ENCODE data around the gene ACY1.

Gene ACY1

DNA sequence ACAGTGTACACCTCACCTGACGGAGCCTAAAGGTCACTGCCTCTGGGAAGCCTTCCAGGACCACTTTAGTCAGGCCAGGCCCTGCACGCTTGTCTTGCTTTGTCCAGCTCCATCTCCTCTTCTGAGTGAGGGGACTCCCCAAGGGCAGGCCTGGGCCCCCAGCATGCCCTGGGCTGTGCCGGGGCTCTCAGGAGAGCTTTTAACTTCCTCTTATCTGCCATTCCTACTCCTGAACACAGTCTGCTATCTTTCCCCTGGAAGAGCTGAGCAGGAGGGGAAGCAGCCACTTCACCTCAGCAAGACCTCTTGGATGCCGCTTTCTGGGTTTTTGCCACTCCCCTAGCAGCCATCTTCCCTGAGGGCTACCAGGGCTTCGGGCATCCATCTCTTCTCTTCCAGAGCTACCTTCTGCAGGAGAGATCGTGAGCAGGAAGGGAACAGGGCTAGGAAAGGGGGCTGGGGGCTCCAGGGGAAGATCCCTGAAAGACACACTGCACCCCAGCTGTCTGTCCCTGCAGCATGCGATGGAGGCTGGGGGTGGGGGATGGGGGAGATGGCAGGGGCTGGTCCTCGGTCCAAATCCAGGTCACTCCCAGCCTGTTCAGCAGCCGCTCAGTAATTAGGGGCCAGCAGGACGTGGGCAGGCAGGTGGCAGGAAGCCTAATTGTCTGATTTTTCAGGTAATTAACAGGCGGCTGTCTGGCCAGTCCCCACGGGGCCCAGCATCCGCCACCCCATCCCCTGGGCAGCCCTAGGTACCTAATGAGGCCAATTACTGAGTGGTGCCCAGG, 32.3 kb downstream of the ACY1 start:
- DNase-seq = no peak

DNA sequence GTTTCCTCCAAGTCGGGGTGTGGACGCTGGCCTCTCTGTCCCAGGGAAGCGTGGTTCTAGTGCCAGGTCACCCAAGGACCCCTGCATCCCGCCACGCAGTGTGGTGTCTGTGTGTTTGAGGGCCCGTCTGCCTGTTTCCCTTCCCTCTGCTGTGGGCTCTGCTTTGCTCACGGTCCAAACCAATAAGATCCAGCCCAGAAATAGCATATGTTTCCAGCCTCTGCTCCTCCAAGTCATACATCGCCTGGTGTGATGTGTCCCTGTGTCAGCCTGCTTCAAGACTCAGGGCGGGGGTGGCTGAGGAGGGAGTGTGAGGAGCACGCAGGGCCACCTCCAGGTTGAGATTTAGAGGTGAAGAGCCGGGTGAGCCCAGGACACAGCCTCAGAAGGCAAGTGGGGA, 34.3 kb downstream of the ACY1 start:
- DNase-seq = peak in 24 of 42 donors; percentile 46 to 88 (median 70)
- intact Hi-C loops (cut with DNase I) = no loop called here

More for the DNA sequence above, 32.3 kb downstream of the ACY1 start:
- intact Hi-C loops (cut with DNase I) = no loop called here

DNA sequence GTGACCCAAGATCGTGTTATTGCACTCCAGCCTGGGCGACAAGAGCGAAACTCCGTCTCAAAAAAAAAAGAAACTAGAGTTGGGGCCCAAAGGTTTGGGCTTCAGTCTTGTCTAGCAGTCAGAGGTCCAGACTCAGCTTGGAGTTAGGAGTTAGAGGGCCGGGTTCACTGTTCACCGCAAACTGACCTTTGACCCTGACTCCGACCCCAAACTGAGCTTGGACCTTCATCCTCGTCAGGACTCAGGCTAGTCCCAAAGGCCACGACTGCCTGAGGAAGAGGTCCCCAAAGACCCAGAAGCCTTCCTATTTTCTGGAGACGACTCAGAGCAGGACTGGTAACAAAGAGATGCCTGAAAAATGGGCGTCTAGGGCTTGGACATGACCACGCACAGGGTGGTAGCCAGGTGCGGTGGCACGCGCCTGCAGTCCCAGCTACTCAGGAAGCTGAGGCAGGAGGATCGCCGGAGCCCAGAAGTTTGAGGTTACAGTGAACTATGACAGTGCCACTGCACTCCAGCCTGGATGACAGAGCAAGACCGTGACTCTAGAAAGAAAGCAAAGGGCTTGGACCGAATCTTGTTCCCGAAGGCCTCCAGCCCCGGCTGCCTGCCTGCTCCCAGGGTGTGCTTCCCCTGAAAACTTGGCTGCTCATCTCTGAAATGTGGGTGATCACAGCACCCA, 35.1 kb downstream of the ACY1 start:
- intact Hi-C loops (cut with DNase I) = no loop called here
- DNase-seq = peak in 3 of 42 donors; percentile 49

DNA sequence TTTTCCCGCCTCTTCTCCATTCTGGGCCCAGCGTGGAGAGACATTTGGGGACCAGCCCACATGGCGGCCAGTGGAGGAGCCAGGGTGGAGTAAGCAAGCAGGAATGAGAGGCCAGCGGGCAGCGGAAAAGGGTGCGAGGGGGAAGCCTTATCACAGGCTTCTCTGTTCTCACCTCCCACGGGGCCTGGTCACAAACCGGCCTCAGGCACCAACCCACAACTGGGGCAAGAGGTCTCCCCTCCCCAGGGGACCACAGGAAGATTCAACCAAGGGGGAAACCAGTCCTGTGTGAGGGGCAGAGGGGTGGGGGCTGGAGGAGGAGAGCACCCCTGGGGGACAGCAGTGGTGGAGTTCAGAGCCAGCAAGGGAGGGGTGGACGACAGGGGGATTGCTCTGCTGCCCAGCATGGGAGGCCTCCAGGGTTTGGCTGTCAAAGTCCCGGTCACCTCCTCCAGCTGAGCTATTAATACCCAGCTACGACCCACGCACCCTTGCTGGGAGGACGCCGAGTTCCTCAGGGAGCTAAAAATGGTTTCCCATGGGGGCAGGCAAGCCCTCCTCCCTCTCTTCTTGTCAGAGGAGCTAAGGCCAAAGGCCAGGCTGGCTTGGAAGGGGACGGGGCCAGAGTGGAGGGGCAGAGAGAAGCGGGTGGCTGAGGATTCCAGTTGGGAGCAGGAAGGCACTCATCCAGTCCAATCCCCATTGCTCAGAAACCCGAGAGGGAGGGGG, 36.2 kb downstream of the ACY1 start:
- DNase-seq = peak in 28 of 42 donors; percentile 43 to 82 (median 66)

DNA sequence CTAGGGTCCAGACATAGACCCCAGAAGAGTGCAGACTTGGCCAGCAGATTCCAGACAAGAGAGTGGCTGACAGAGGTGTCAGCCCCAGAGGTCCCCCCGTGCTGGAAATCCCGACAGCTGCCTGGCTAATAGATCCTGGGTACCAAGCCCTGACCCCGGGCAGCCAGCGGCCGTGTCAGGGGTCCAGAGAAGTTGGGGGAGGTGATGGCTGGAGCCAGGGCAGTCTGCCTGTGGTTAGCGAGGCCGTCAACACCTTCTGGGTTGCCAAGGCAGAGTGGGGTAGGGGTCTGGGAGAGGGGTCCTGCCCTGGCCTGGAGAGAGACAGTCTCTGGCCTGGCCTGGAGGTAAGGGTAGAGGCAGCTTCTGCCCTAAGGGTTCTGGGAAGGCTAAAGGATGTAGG, 37.5 kb downstream of the ACY1 start:
- intact Hi-C loops (cut with DNase I) = no loop called here
- DNase-seq = no peak

More for the DNA sequence above, 36.2 kb downstream of the ACY1 start:
- intact Hi-C loops (cut with DNase I) = no loop called here

DNA sequence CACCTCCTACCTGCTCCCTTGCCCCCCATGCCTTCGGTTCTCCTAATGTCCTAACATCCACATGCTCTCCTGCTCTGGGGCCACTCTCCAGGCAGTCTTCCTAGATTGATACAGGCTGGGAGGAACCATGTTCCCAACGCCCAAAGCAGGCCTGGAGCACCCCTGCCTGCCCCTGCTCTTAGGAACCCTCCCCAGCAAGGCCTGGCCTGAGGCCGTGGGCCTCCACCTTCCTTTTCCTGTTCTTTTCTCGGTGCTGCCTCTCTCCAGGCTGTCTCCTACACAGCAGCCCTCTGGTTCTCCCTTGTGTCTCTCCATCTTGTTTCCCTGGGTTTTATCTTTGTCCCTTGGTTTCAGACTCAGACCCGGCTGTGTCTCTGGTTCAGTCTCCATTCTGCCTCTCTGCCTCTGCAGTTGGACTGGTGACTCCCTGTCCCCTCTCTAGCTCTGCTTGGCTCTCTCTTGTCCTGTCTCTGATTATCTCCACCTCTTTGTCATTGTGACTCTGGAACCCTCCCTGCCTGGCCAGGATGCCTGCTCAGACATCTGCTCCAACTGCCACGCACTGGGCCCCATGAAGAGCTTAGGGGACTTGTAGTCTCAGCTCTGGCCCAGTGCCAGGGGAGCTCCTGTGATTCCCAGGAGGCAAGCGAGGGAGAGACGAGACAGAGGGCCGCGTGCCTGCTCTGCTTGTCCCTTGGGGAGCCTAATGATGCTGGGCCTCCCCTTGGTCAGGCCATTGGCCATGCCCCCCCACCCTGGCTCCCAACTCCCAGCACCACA, 38.3 kb downstream of the ACY1 start:
- intact Hi-C loops (cut with DNase I) = no loop called here
- peak in 1 of 42 donors; percentile 60 for DNase-seq

DNA sequence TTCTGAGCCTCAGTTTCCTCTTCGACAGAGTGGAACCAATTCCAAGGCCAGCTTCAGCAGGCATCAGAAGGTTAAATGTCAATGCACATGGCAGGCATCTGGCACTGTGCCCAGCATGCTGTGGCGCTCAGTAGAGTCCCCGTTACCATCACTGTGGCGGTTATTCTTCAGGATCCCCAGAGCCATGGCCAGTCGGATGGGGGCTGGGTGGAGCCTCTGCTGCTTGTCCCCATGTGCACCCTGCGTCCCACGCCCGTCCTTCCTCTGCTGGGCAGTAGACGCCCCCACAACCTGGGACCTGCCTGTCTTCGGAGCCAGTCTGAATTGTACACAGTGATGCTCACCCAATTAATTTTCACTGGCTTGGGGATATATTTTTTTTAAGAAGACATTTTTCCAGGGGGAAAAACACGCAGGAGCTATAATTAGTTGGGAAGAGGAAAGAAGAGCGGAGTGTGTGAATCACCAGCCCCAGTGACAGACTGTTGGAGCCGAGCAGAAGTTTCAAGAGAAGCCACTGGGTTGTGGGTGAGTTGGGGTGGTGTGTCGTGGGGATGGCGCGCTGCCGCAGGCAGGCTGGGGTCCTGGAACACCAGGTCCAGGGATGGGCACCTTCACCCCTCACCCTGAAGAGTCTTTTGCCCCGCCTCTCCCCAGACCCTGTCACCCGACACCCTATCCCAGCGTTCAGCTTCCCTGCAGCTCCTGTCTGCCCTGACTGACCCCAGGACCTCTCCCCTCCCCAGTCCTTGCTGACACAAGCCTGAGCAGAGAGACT, 39.2 kb downstream of the ACY1 start:
- DNase-seq = peak in 16 of 42 donors; percentile 47 to 87 (median 64)
- intact Hi-C loops (cut with DNase I) = no loop called here

DNA sequence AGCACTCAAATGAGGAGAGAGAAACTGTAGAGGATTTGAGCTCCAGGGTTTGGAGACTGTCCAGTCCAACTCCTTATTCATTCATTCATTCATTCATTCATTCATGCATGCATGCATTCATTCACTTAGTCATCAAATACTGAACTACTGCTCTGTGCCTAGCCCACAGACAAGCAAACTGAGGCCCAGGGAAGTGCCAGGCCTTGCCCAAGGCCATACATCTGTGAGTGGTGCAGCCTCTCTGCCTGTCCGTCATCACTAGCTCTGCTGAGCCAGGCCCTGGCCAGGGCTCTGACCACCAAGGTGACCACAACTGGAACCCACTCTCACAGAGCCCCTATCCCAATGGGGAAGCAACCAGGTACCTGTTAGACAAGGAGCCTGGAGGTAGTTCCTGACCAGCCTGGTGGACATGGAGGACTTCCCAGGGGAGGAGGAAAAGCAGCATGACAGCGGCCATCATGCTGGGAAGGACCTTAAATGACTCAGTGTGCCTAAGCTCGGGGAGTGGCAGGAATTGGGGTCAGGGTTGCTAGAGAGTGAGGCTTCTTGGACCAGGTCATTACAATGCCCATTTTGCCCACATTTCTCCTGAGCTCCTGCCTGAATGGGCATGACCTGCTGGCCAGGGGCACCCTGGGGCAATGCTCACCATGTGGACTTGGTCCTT, 39.9 kb downstream of the ACY1 start:
- no peak for DNase-seq
- intact Hi-C loops (cut with DNase I) = no loop called here

GRCh38 chr3:52023860-52024764, 40.8 kb downstream of the ACY1 start:
- intact Hi-C loops (cut with DNase I) = no loop called here
- DNase-seq = no peak

DNA sequence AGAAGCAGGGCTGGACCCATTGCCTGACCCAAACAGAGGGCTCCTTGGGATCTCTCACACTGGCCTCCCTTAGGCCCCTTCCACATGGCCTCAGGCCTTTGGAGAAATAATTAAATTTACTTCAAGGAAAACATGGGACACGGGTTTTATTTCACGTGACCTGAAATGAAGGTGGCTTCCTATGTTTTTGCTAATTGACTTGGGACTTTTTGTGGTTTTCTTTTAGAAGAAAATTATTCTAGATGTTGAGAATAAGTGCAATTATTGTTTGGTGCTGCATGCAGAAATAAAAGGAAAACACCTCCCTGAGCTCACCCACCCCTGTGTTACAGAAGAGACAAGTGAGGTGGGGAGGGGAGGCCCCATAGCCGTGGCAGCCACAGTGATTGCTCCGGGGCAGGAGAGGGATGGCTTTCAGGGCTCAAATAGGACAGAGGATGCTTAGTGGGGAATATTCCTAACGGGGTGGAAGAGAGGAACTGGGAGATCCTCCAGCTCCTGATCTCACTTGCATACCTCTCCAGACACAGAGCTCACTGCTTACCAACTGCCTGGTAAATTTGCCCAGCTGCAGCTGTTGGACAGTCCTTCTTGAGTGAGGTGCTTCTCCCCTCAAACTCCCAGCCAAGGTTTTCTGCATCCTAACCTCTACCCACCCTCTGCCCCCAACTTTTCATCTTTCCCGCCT, 41.6 kb downstream of the ACY1 start:
- intact Hi-C loops (cut with DNase I) = no loop called here

DNA sequence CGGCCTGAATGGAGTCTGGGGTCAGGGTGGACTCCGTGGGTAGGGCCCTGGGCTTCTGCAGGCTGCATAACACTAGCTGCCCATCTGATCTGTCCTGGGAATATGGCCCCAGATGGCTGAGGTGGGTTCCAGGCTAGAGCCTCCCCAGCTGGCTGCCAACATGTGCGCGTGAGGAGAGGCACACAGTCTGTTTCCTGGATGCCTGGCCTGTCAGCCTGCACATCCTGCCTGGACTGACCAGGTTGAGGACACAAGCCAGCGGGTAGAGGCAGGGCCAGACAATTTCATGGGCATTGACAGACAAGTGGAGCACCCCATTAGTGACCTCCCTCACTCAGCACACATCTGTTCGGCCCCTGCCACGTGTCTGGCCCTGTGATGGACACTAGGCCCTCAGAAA, 42.1 kb downstream of the ACY1 start:
- DNase-seq = no peak
- intact Hi-C loops (cut with DNase I) = no loop called here

More for the DNA sequence above, 41.6 kb downstream of the ACY1 start:
- DNase-seq = no peak

- DNase-seq = no peak
- intact Hi-C loops (cut with DNase I) = no loop called here
Measured at GRCh38 chr3:52026041-52026440, 42.7 kb downstream of the ACY1 start.

GRCh38 chr3:52028572-52028971, 45.2 kb downstream of the ACY1 start:
- intact Hi-C loops (cut with DNase I) = no loop called here

DNA sequence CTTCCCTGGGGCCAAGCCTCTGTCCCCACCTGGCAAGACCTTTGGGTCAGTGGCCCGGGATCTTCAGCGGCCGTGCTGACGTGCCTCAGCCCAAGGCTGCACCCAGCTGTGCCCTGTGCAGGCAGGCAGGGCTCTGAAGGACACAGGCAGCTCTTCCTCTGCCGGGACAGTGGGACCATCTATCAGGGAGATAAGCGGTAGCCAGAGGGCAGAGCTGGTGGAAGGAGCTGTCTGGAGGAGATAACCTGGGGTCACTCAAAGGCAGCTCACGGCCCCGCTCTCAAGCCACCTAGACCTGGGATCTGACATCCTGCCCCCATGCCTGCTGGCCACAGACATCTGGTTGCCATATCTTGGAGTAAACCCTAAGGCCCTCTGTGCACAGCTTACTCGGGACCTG, 45.7 kb downstream of the ACY1 start:
- intact Hi-C loops (cut with DNase I) = no loop called here
- no peak for DNase-seq

More at GRCh38 chr3:52028572-52028971, 45.2 kb downstream of the ACY1 start:
- peak; percentile 76 to 97 (median 88) for DNase-seq

- no peak for DNase-seq
- intact Hi-C loops (cut with DNase I) = no loop called here
Measured at GRCh38 chr3:52029535-52029934, 46.2 kb downstream of the ACY1 start.

- intact Hi-C loops (cut with DNase I) = no loop called here
- no peak for DNase-seq
Measured at GRCh38 chr3:52030714-52031310, 47.5 kb downstream of the ACY1 start.
